SK-N-SH treated with all-trans-retinoic acid at 6 μM for 48 hours (cell line): Measurements from ENCODE around the gene HDAC11.

ENCODE experiments used
- CSDC2 ChIP-seq: fragments of 250-450 bp; sonication (Bioruptor Pico); IDR thresholded peaks from 2 replicates; pipeline ENCODE4 v1.5.0; 2020; ENCODE audit warnings: mild to moderate bottlenecking, moderate library complexity
- GLIS3 ChIP-seq: fragments of 250-450 bp; sonication (Bioruptor Pico); IDR thresholded peaks from 2 replicates; pipeline ENCODE4 v1.5.0; 2020; ENCODE audit warnings: mild to moderate bottlenecking, moderate library complexity
- RARB ChIP-seq: fragments of 250-450 bp; sonication (Bioruptor Pico); IDR thresholded peaks from 2 replicates; pipeline ENCODE4 v1.8.0; 2021; ENCODE audit warnings: mild to moderate bottlenecking, moderate library complexity
- TF ChIP-seq, protein P1 (sequence below): fragments of 250-450 bp; sonication (Bioruptor Pico); IDR thresholded peaks from 2 replicates; pipeline ENCODE4 v1.5.0; 2020; ENCODE audit warnings: mild to moderate bottlenecking, moderate library complexity
- TF ChIP-seq, protein P2 (sequence below): fragments of 250-450 bp; sonication (Bioruptor Pico); IDR thresholded peaks from 2 replicates; pipeline ENCODE4 v1.8.0; 2020; ENCODE audit warnings: mild to moderate bottlenecking, moderate library complexity, borderline replicate concordance

DNA sequence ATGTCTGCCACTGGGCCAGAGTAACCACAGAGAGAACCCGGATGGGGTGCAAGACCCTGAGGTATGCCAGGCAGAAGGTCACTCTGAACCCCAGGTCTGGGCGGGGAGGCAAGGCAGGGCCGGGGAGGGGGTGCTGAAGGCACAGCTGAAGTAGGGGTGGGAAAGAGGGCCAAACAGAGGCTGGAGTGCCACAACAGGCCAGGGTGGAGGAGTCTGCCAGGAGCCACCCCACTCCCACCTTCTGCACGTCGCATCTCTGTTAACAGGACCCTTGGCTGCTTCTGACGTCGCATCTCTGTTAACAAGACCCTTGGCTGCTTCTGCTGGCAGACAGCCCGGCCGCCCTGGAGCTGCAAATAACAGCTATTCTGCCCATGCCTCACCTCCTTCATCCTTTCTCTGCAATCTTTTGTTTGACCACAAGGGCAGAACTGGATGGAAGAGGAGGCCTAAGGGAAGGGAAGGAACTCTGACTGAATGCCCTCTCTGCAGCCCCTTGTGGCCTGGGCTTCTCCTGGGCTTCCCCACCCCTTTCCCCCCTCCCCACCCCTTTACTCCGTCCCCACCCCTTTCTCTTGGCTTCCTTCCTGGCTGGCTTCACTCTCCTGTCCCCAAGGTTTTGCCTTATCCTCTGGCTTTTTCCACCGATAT lies 48.2 kb downstream of the HDAC11 start:
- TF ChIP-seq GLIS3 (CRISPR knock-in tag) (no peak), RARB (CRISPR knock-in tag) (no peak), CSDC2 (CRISPR knock-in tag) (no peak)
- TF ChIP-seq, protein P1, sequence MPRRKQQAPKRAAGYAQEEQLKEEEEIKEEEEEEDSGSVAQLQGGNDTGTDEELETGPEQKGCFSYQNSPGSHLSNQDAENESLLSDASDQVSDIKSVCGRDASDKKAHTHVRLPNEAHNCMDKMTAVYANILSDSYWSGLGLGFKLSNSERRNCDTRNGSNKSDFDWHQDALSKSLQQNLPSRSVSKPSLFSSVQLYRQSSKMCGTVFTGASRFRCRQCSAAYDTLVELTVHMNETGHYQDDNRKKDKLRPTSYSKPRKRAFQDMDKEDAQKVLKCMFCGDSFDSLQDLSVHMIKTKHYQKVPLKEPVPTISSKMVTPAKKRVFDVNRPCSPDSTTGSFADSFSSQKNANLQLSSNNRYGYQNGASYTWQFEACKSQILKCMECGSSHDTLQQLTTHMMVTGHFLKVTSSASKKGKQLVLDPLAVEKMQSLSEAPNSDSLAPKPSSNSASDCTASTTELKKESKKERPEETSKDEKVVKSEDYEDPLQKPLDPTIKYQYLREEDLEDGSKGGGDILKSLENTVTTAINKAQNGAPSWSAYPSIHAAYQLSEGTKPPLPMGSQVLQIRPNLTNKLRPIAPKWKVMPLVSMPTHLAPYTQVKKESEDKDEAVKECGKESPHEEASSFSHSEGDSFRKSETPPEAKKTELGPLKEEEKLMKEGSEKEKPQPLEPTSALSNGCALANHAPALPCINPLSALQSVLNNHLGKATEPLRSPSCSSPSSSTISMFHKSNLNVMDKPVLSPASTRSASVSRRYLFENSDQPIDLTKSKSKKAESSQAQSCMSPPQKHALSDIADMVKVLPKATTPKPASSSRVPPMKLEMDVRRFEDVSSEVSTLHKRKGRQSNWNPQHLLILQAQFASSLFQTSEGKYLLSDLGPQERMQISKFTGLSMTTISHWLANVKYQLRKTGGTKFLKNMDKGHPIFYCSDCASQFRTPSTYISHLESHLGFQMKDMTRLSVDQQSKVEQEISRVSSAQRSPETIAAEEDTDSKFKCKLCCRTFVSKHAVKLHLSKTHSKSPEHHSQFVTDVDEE (CRISPR knock-in tag), result no peak
- TF ChIP-seq, protein P2, sequence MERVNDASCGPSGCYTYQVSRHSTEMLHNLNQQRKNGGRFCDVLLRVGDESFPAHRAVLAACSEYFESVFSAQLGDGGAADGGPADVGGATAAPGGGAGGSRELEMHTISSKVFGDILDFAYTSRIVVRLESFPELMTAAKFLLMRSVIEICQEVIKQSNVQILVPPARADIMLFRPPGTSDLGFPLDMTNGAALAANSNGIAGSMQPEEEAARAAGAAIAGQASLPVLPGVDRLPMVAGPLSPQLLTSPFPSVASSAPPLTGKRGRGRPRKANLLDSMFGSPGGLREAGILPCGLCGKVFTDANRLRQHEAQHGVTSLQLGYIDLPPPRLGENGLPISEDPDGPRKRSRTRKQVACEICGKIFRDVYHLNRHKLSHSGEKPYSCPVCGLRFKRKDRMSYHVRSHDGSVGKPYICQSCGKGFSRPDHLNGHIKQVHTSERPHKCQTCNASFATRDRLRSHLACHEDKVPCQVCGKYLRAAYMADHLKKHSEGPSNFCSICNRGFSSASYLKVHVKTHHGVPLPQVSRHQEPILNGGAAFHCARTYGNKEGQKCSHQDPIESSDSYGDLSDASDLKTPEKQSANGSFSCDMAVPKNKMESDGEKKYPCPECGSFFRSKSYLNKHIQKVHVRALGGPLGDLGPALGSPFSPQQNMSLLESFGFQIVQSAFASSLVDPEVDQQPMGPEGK (CRISPR knock-in tag), result no peak
